ENCODE measurements around the gene AVL9.
A peak's percentile ranks its signal among the peaks of the same experiment; 100 is the strongest.

AVL9 gene

GRCh38 chr7:32582036-32582435, 86.7 kb downstream of the AVL9 start:
- H3K4me3 ChIP-seq (ENCODE audit: control insufficient read depth in 1 of 7, extremely low read depth in 1 of 7, insufficient read depth in 4 of 7, low read depth in 2 of 7, low read length in 6 of 7), result no peak overlapping the region
- H3K4me1 ChIP-seq (ENCODE audit: control extremely low read depth in 1 of 4, control insufficient read depth in 4 of 4, insufficient read depth in 4 of 4, low read length in 3 of 4), result no peaks in the 10 kb centered on the region
- POLR2A ChIA-PET, result no interaction called here
- WGBS (ENCODE audit: insufficient coverage), result no CpG with 5 or more reads among the region's 3 CpGs
- CTCF ChIA-PET, result interaction anchor here (1.2 kb wide), 1 partner anchor 12 kb away, joined by 3 read pairs; no protein-coding TSS in a partner anchor
- peaks cover 15 to 80% (median 47%) of the 10 kb centered on the region in 4 experiments for H3K36me3 ChIP-seq (ENCODE audit: control insufficient read depth in 4 of 4, insufficient read depth in 4 of 4, low read length in 3 of 4)
- H3K27me3 ChIP-seq (replicated peaks in 2 of 5; ENCODE audit: control insufficient read depth in 4 of 5, insufficient read depth in 5 of 5, low read length in 4 of 5), result no peaks in the 10 kb centered on the region
- no peaks in the 10 kb centered on the region for H3K9me3 ChIP-seq (ENCODE audit: control extremely low read depth in 1 of 5, control insufficient read depth in 4 of 5, insufficient read depth in 2 of 5, low read depth in 1 of 5, low read length in 4 of 5)
- DNase-seq, result no peak
- H3K27ac ChIP-seq (ENCODE audit: insufficient read depth in 1 of 2, low read depth in 1 of 2, low read length in 2 of 2, poor library complexity in 1 of 2, severe bottlenecking in 2 of 2), result no peak overlapping the region

GRCh38 chr7:32583791-32584190, 88.5 kb downstream of the AVL9 start:
- Histone ChIP-seq H3K27ac (ENCODE audit: insufficient read depth in 1 of 2, low read depth in 1 of 2, low read length in 2 of 2, poor library complexity in 1 of 2, severe bottlenecking in 2 of 2) (no peak overlapping the region), H3K27me3 (replicated peaks in 2 of 5; ENCODE audit: control insufficient read depth in 4 of 5, insufficient read depth in 5 of 5, low read length in 4 of 5) (no peaks in the 10 kb centered on the region), H3K9me3 (ENCODE audit: control extremely low read depth in 1 of 5, control insufficient read depth in 4 of 5, insufficient read depth in 2 of 5, low read depth in 1 of 5, low read length in 4 of 5) (no peaks in the 10 kb centered on the region), H3K4me3 (ENCODE audit: control insufficient read depth in 1 of 7, extremely low read depth in 1 of 7, insufficient read depth in 4 of 7, low read depth in 2 of 7, low read length in 6 of 7) (no peak overlapping the region), H3K36me3 (ENCODE audit: control insufficient read depth in 4 of 4, insufficient read depth in 4 of 4, low read length in 3 of 4) (peaks cover 13 to 77% (median 45%) of the 10 kb centered on the region in 4 experiments), H3K4me1 (ENCODE audit: control extremely low read depth in 1 of 4, control insufficient read depth in 4 of 4, insufficient read depth in 4 of 4, low read length in 3 of 4) (no peaks in the 10 kb centered on the region)
- CTCF ChIA-PET, result no interaction called here
- 96% methylated on average over 4 of the region's 4 CpGs for WGBS (ENCODE audit: insufficient coverage)
- no peak for DNase-seq
- POLR2A ChIA-PET, result no interaction called here

- ChIA-PET CTCF (no interaction called here), POLR2A (no interaction called here)
- Histone ChIP-seq H3K27me3 (replicated peaks in 2 of 5; ENCODE audit: control insufficient read depth in 4 of 5, insufficient read depth in 5 of 5, low read length in 4 of 5) (no peaks in the 10 kb centered on the region), H3K4me1 (ENCODE audit: control extremely low read depth in 1 of 4, control insufficient read depth in 4 of 4, insufficient read depth in 4 of 4, low read length in 3 of 4) (no peaks in the 10 kb centered on the region), H3K9me3 (ENCODE audit: control extremely low read depth in 1 of 5, control insufficient read depth in 4 of 5, insufficient read depth in 2 of 5, low read depth in 1 of 5, low read length in 4 of 5) (no peaks in the 10 kb centered on the region), H3K27ac (ENCODE audit: insufficient read depth in 1 of 2, low read depth in 1 of 2, low read length in 2 of 2, poor library complexity in 1 of 2, severe bottlenecking in 2 of 2) (no peak overlapping the region), H3K4me3 (ENCODE audit: control insufficient read depth in 1 of 7, extremely low read depth in 1 of 7, insufficient read depth in 4 of 7, low read depth in 2 of 7, low read length in 6 of 7) (no peak overlapping the region), H3K36me3 (ENCODE audit: control insufficient read depth in 4 of 4, insufficient read depth in 4 of 4, low read length in 3 of 4) (peaks cover 18 to 71% (median 40%) of the 10 kb centered on the region in 4 experiments)
- 50% methylated on average over 2 of the region's 5 CpGs for WGBS (ENCODE audit: insufficient coverage)
- no peak for DNase-seq
Measured at GRCh38 chr7:32586291-32587221, 91.3 kb downstream of the AVL9 start.

- no peak overlapping the region for H3K4me3 ChIP-seq (ENCODE audit: control insufficient read depth in 1 of 7, extremely low read depth in 1 of 7, insufficient read depth in 4 of 7, low read depth in 2 of 7, low read length in 6 of 7)
- H3K9me3 ChIP-seq (ENCODE audit: control extremely low read depth in 1 of 5, control insufficient read depth in 4 of 5, insufficient read depth in 2 of 5, low read depth in 1 of 5, low read length in 4 of 5), result no peaks in the 10 kb centered on the region
- H3K27ac ChIP-seq (ENCODE audit: insufficient read depth in 1 of 2, low read depth in 1 of 2, low read length in 2 of 2, poor library complexity in 1 of 2, severe bottlenecking in 2 of 2), result no peak overlapping the region
- WGBS (ENCODE audit: insufficient coverage), result 96% methylated on average over 9 of the region's 9 CpGs
- no peaks in the 10 kb centered on the region for H3K4me1 ChIP-seq (ENCODE audit: control extremely low read depth in 1 of 4, control insufficient read depth in 4 of 4, insufficient read depth in 4 of 4, low read length in 3 of 4)
- no peaks in the 10 kb centered on the region for H3K27me3 ChIP-seq (replicated peaks in 2 of 5; ENCODE audit: control insufficient read depth in 4 of 5, insufficient read depth in 5 of 5, low read length in 4 of 5)
- H3K36me3 ChIP-seq (ENCODE audit: control insufficient read depth in 4 of 4, insufficient read depth in 4 of 4, low read length in 3 of 4), result peaks cover 18 to 63% (median 37%) of the 10 kb centered on the region in 4 experiments
- ChIA-PET CTCF (no interaction called here), POLR2A (no interaction called here)
- DNase-seq, result no peak
Measured at GRCh38 chr7:32587411-32587948, 92.2 kb downstream of the AVL9 start.

GRCh38 chr7:32588657-32589056, 93.4 kb downstream of the AVL9 start:
- no peaks in the 10 kb centered on the region for H3K4me1 ChIP-seq (ENCODE audit: control extremely low read depth in 1 of 4, control insufficient read depth in 4 of 4, insufficient read depth in 4 of 4, low read length in 3 of 4)
- WGBS (ENCODE audit: insufficient coverage), result no CpG with 5 or more reads among the region's 2 CpGs
- DNase-seq, result peak in 2 of 3 donors; percentile 5 to 9

GRCh38 chr7:32591938-32592337, 96.6 kb downstream of the AVL9 start:
- no peaks in the 10 kb centered on the region for H3K4me1 ChIP-seq (ENCODE audit: control extremely low read depth in 1 of 4, control insufficient read depth in 4 of 4, insufficient read depth in 4 of 4, low read length in 3 of 4)
- DNase-seq, result no peak
- no peak overlapping the region for H3K27ac ChIP-seq (ENCODE audit: insufficient read depth in 1 of 2, low read depth in 1 of 2, low read length in 2 of 2, poor library complexity in 1 of 2, severe bottlenecking in 2 of 2)
- ChIA-PET CTCF (no interaction called here), POLR2A (no interaction called here)
- no peaks in the 10 kb centered on the region for H3K27me3 ChIP-seq (replicated peaks in 2 of 5; ENCODE audit: control insufficient read depth in 4 of 5, insufficient read depth in 5 of 5, low read length in 4 of 5)
- no CpG with 5 or more reads among the region's 3 CpGs for WGBS (ENCODE audit: insufficient coverage)
- H3K36me3 ChIP-seq (ENCODE audit: control insufficient read depth in 4 of 4, insufficient read depth in 4 of 4, low read length in 3 of 4), result peaks cover 8 to 23% (median 15%) of the 10 kb centered on the region in 4 experiments
- H3K9me3 ChIP-seq (ENCODE audit: control extremely low read depth in 1 of 5, control insufficient read depth in 4 of 5, insufficient read depth in 2 of 5, low read depth in 1 of 5, low read length in 4 of 5), result no peaks in the 10 kb centered on the region
- no peak overlapping the region for H3K4me3 ChIP-seq (ENCODE audit: control insufficient read depth in 1 of 7, extremely low read depth in 1 of 7, insufficient read depth in 4 of 7, low read depth in 2 of 7, low read length in 6 of 7)

More at GRCh38 chr7:32588657-32589056, 93.4 kb downstream of the AVL9 start:
- peaks cover 20 to 52% (median 34%) of the 10 kb centered on the region in 4 experiments for H3K36me3 ChIP-seq (ENCODE audit: control insufficient read depth in 4 of 4, insufficient read depth in 4 of 4, low read length in 3 of 4)
- no peaks in the 10 kb centered on the region for H3K9me3 ChIP-seq (ENCODE audit: control extremely low read depth in 1 of 5, control insufficient read depth in 4 of 5, insufficient read depth in 2 of 5, low read depth in 1 of 5, low read length in 4 of 5)
- ChIA-PET CTCF (interaction anchor here (1.0 kb wide), 1 partner anchor 10 kb away, joined by 3 read pairs; no protein-coding TSS in a partner anchor), POLR2A (no interaction called here)
- no peaks in the 10 kb centered on the region for H3K27me3 ChIP-seq (replicated peaks in 2 of 5; ENCODE audit: control insufficient read depth in 4 of 5, insufficient read depth in 5 of 5, low read length in 4 of 5)
- no peak overlapping the region for H3K4me3 ChIP-seq (ENCODE audit: control insufficient read depth in 1 of 7, extremely low read depth in 1 of 7, insufficient read depth in 4 of 7, low read depth in 2 of 7, low read length in 6 of 7)
- H3K27ac ChIP-seq (ENCODE audit: insufficient read depth in 1 of 2, low read depth in 1 of 2, low read length in 2 of 2, poor library complexity in 1 of 2, severe bottlenecking in 2 of 2), result no peak overlapping the region

GRCh38 chr7:32592701-32593100, 97.4 kb downstream of the AVL9 start:
- no peak for DNase-seq
- ChIA-PET POLR2A (no interaction called here), CTCF (no interaction called here)
- Histone ChIP-seq H3K4me3 (ENCODE audit: control insufficient read depth in 1 of 7, extremely low read depth in 1 of 7, insufficient read depth in 4 of 7, low read depth in 2 of 7, low read length in 6 of 7) (no peak overlapping the region), H3K4me1 (ENCODE audit: control extremely low read depth in 1 of 4, control insufficient read depth in 4 of 4, insufficient read depth in 4 of 4, low read length in 3 of 4) (no peaks in the 10 kb centered on the region), H3K27ac (ENCODE audit: insufficient read depth in 1 of 2, low read depth in 1 of 2, low read length in 2 of 2, poor library complexity in 1 of 2, severe bottlenecking in 2 of 2) (no peak overlapping the region), H3K36me3 (ENCODE audit: control insufficient read depth in 4 of 4, insufficient read depth in 4 of 4, low read length in 3 of 4) (peaks cover 7 to 20% (median 12%) of the 10 kb centered on the region in 4 experiments), H3K9me3 (ENCODE audit: control extremely low read depth in 1 of 5, control insufficient read depth in 4 of 5, insufficient read depth in 2 of 5, low read depth in 1 of 5, low read length in 4 of 5) (peaks cover 0 to under 1% (median 0%) of the 10 kb centered on the region in 5 experiments), H3K27me3 (replicated peaks in 2 of 5; ENCODE audit: control insufficient read depth in 4 of 5, insufficient read depth in 5 of 5, low read length in 4 of 5) (no peaks in the 10 kb centered on the region)
- WGBS (ENCODE audit: insufficient coverage), result 100% methylated on average over 4 of the region's 4 CpGs

Data from common myeloid progenitor, CD34-positive (primary cell).